Neural progenitor cell (in vitro differentiated cells): Measurements from ENCODE around the gene HCRTR1. TPM values are rescaled to one million over a fixed set of nuclear protein-coding genes. Genes with fewer than 3 reads are reported as not detected.

ENCODE experiments used
- DNase-seq: peaks from one replicate; pipeline ENCODE4 v3.0.0-alpha.2; 2016; ENCODE audit warnings: low spot score
- H2AFZ ChIP-seq: fragments of 200-600 bp; sonication (generic); replicated peaks from 2 replicates; pipeline ENCODE4 v1.6.1; 2016; ENCODE audit warnings: antibody characterized with exemption
- H3F3A ChIP-seq: fragments of 200-600 bp; sonication (generic); 2 replicates; pipeline ENCODE4 v1.6.1; 2016; ENCODE audit warnings: antibody characterized with exemption, low read depth
- H3K27ac ChIP-seq: fragments of 200-600 bp; sonication (generic); 2 replicates; pipeline ENCODE4 v1.5.1; 2016; ENCODE audit warnings: mild to moderate bottlenecking
- H3K27me3 ChIP-seq: fragments of 200-600 bp; sonication (generic); 2 replicates; pipeline ENCODE4 v1.6.1; 2016; ENCODE audit warnings: mild to moderate bottlenecking, moderate library complexity
- H3K36me3 ChIP-seq: fragments of 200-600 bp; sonication (generic); 2 replicates; pipeline ENCODE4 v1.5.1; 2016
- H3K4me1 ChIP-seq: fragments of 200-600 bp; sonication (generic); 2 replicates; pipeline ENCODE4 v1.6.1; 2016; ENCODE audit warnings: mixed run types
- H3K4me2 ChIP-seq: fragments of 200-600 bp; sonication (generic); 2 replicates; pipeline ENCODE4 v1.6.1; 2016
- H3K4me3 ChIP-seq: fragments of 200-600 bp; sonication (generic); 2 replicates; pipeline ENCODE4 v1.5.1; 2016
- H3K79me2 ChIP-seq: fragments of 200-600 bp; sonication (generic); 2 replicates; pipeline ENCODE4 v1.6.1; 2016; ENCODE audit warnings: low read depth
- H3K9ac ChIP-seq: fragments of 200-600 bp; sonication (generic); 2 replicates; pipeline ENCODE4 v1.6.1; 2016
- H3K9me3 ChIP-seq: fragments of 200-600 bp; sonication (generic); 2 replicates; pipeline ENCODE4 v1.5.1; 2016; ENCODE audit warnings: low read depth
- H4K20me1 ChIP-seq: fragments of 200-600 bp; sonication (generic); 2 replicates; pipeline ENCODE4 v1.6.1; 2016; ENCODE audit warnings: low read depth
- H3K27ac Mint-ChIP-seq: 3 replicates; pipeline ENCODE4 v1.8.0; 2021; ENCODE audit warnings: mixed read lengths
- H3K27me3 Mint-ChIP-seq: 2 replicates; pipeline ENCODE4 v1.8.0; 2022; ENCODE audit warnings: low read depth, mild to moderate bottlenecking, inconsistent platforms, moderate library complexity, mixed read lengths; ENCODE audit not compliant: insufficient read depth
- H3K36me3 Mint-ChIP-seq: 3 replicates; pipeline ENCODE4 v1.8.0; 2021; ENCODE audit warnings: mixed read lengths
- H3K4me1 Mint-ChIP-seq: 3 replicates; pipeline ENCODE4 v1.8.0; 2021; ENCODE audit warnings: mixed read lengths
- H3K4me3 Mint-ChIP-seq: 3 replicates; pipeline ENCODE4 v1.8.0; 2021; ENCODE audit warnings: mild to moderate bottlenecking, moderate library complexity, mixed read lengths
- H3K9me3 Mint-ChIP-seq: 3 replicates; pipeline ENCODE4 v1.8.0; 2020; ENCODE audit warnings: mixed read lengths
- CTCF ChIP-seq: fragments of 200-600 bp; sonication (generic); IDR thresholded peaks from 2 replicates; pipeline ENCODE4 v1.5.1; 2017; ENCODE audit warnings: antibody characterized with exemption, mild to moderate bottlenecking
- EZH2 ChIP-seq: fragments of 200-600 bp; sonication (generic); IDR thresholded peaks from 2 replicates; pipeline ENCODE4 v1.6.1; 2017; ENCODE audit warnings: antibody characterized with exemption, mild to moderate bottlenecking, moderate library complexity
- EZH2phosphoT487 ChIP-seq: fragments of 200-600 bp; sonication (generic); IDR thresholded peaks from 2 replicates; pipeline ENCODE4 v1.6.1; 2017; ENCODE audit warnings: antibody characterized with exemption
- total RNA-seq: library from RNA; depleted of rRNA; stranded (reverse); fragments of >200 nt; gene quantifications from 2 replicates; pipeline ENCODE4 v1.2.3, GENCODE V29; 2015; ENCODE audit warnings: low replicate concordance

The HCRTR1 gene
- total RNA-seq, 1 donor from 2014 or later, result not detected

GRCh38 chr1:31595836-31596736 is 21.4 kb upstream of the HCRTR1 start:
- H3K4me1 Mint-ChIP-seq, result peaks cover 9% of the 10 kb centered on the region
- H4K20me1 ChIP-seq, result no peaks in the 10 kb centered on the region
- peaks cover 16% of the 10 kb centered on the region for H3K27me3 Mint-ChIP-seq
- H3K79me2 ChIP-seq, result no peaks in the 10 kb centered on the region
- TF ChIP-seq CTCF (no peak), EZH2phosphoT487 (no peak)
- H3K27me3 ChIP-seq, result peaks cover 30% of the 10 kb centered on the region
- H3F3A ChIP-seq, result no peaks in the 10 kb centered on the region
- H3K4me3 ChIP-seq, result no peak overlapping the region
- no peak overlapping the region for H3K27ac Mint-ChIP-seq
- no peaks in the 10 kb centered on the region for H3K36me3 ChIP-seq
- DNase-seq, result no peak
- no peaks in the 10 kb centered on the region for H3K4me1 ChIP-seq
- no peak overlapping the region for H3K27ac ChIP-seq
- H3K9me3 Mint-ChIP-seq, result no peaks in the 10 kb centered on the region
- no peak overlapping the region for H3K9ac ChIP-seq
- H3K4me3 Mint-ChIP-seq, result no peak overlapping the region
- no peaks in the 10 kb centered on the region for H3K36me3 Mint-ChIP-seq
- no peak overlapping the region for H3K4me2 ChIP-seq
- H2AFZ ChIP-seq, result no peak overlapping the region
- no peaks in the 10 kb centered on the region for H3K9me3 ChIP-seq

GRCh38 chr1:31596737-31597097 is 20.8 kb upstream of the HCRTR1 start:
- Histone ChIP-seq H4K20me1 (no peaks in the 10 kb centered on the region), H3K4me2 (no peak overlapping the region), H3K27ac (no peak overlapping the region), H3K9me3 (no peaks in the 10 kb centered on the region), H3K9ac (no peak overlapping the region), H2AFZ (no peak overlapping the region), H3K4me3 (no peak overlapping the region), H3K4me1 (no peaks in the 10 kb centered on the region), H3K27me3 (peaks cover 23% of the 10 kb centered on the region), H3F3A (no peaks in the 10 kb centered on the region), H3K79me2 (no peaks in the 10 kb centered on the region), H3K36me3 (no peaks in the 10 kb centered on the region)
- no peak overlapping the region for H3K27ac Mint-ChIP-seq
- no peaks in the 10 kb centered on the region for H3K36me3 Mint-ChIP-seq
- peaks cover 9% of the 10 kb centered on the region for H3K4me1 Mint-ChIP-seq
- no peak for DNase-seq
- H3K9me3 Mint-ChIP-seq, result no peaks in the 10 kb centered on the region
- no peak for TF ChIP-seq EZH2phosphoT487
- no peak for TF ChIP-seq CTCF
- TF ChIP-seq EZH2, result no peak
- peaks cover 10% of the 10 kb centered on the region for H3K27me3 Mint-ChIP-seq
- H3K4me3 Mint-ChIP-seq, result no peak overlapping the region

GRCh38 chr1:31598980-31599379 is 18.5 kb upstream of the HCRTR1 start:
- no peak for DNase-seq
- Histone ChIP-seq H3K4me3 (no peak overlapping the region), H3K36me3 (no peaks in the 10 kb centered on the region), H3K9me3 (no peaks in the 10 kb centered on the region), H3K4me2 (no peak overlapping the region), H3K27ac (no peak overlapping the region), H3K4me1 (no peaks in the 10 kb centered on the region), H3F3A (no peaks in the 10 kb centered on the region), H4K20me1 (no peaks in the 10 kb centered on the region), H3K9ac (no peak overlapping the region), H2AFZ (no peak overlapping the region), H3K27me3 (peaks cover 5% of the 10 kb centered on the region), H3K79me2 (no peaks in the 10 kb centered on the region)
- H3K27me3 Mint-ChIP-seq, result peaks cover 8% of the 10 kb centered on the region
- H3K4me3 Mint-ChIP-seq, result no peak overlapping the region
- H3K9me3 Mint-ChIP-seq, result no peaks in the 10 kb centered on the region
- H3K36me3 Mint-ChIP-seq, result no peaks in the 10 kb centered on the region
- H3K27ac Mint-ChIP-seq, result no peak overlapping the region
- no peak for TF ChIP-seq EZH2
- peaks cover 6% of the 10 kb centered on the region for H3K4me1 Mint-ChIP-seq

- Histone ChIP-seq H3K9ac (no peak overlapping the region), H3K9me3 (no peaks in the 10 kb centered on the region), H3K27ac (no peak overlapping the region), H3K4me2 (no peak overlapping the region), H3K4me3 (no peak overlapping the region), H4K20me1 (no peaks in the 10 kb centered on the region), H3K79me2 (no peaks in the 10 kb centered on the region), H3K36me3 (no peaks in the 10 kb centered on the region), H2AFZ (no peak overlapping the region), H3F3A (no peaks in the 10 kb centered on the region), H3K4me1 (no peaks in the 10 kb centered on the region), H3K27me3 (peaks cover 5% of the 10 kb centered on the region)
- no peak for DNase-seq
- no peak overlapping the region for H3K27ac Mint-ChIP-seq
- H3K4me3 Mint-ChIP-seq, result no peak overlapping the region
- H3K36me3 Mint-ChIP-seq, result no peaks in the 10 kb centered on the region
- no peak for TF ChIP-seq EZH2phosphoT487
- TF ChIP-seq EZH2, result no peak
- no peak for TF ChIP-seq CTCF
- H3K27me3 Mint-ChIP-seq, result peaks cover 6% of the 10 kb centered on the region
- no peaks in the 10 kb centered on the region for H3K9me3 Mint-ChIP-seq
- peaks cover 6% of the 10 kb centered on the region for H3K4me1 Mint-ChIP-seq
These were observed 16.8 kb upstream of the HCRTR1 start for GRCh38 chr1:31600641-31601040.
